Measurements from ENCODE around the gene PSMB10.

GRCh38 chr16:67939507-67940445, 3.1 kb upstream of the PSMB10 start:
- TF ChIP-seq CTCF (IDR thresholded peaks at IDR 0.05) (no peak), ZFX (IDR thresholded peaks at IDR 0.05; ENCODE audit: borderline replicate concordance) (no peak)
